H1 (cell line): Measurements from ENCODE around the gene SLC30A3. TPM values are rescaled to one million over a fixed set of nuclear protein-coding genes. Genes with fewer than 3 reads are reported as not detected.

ENCODE experiments used
- CTCF ChIA-PET: fragments of 300-600 bp; sonication (Branson Sonifier 250); formaldehyde crosslinking; loops from one replicate; lab custom pipeline; 2021; ENCODE audit not compliant: partially characterized antibody; lab: Charles Lee
- POLR2A ChIA-PET: fragments of 300-600 bp; sonication (Branson Sonifier 250); formaldehyde crosslinking; loops from one replicate; lab custom pipeline; 2021; ENCODE audit warnings: inconsistent platforms; ENCODE audit not compliant: partially characterized antibody; lab: Charles Lee
- DNase-seq, 2 experiments: peaks; one replicate each; pipeline versions ENCODE4 v3.0.0 to v3.0.0-alpha.2; 2010 to 2022; ENCODE audit warnings: low spot score in 2 of 2, low read depth in 1 of 2, mixed read lengths in 1 of 2
- FAIRE-seq: peaks from 2 replicates; lab custom pipeline; 2011; peaks lifted over from hg19 to GRCh38; lab: Jason Lieb, UNC
- H2AFZ ChIP-seq: 2 replicates; pipeline ENCODE4 v1.8.1; 2012; ENCODE audit warnings: low read length, inconsistent platforms
- H2AK5ac ChIP-seq: 2 replicates; pipeline ENCODE4 v1.6.1; 2013; ENCODE audit warnings: low read depth, low read length
- H2BK120ac ChIP-seq: replicated peaks from 2 replicates; pipeline ENCODE3; 2013; ENCODE audit warnings: low read depth, low read length, inconsistent platforms
- H2BK12ac ChIP-seq: 2 replicates; pipeline ENCODE4 v1.6.1; 2013; ENCODE audit warnings: low read depth, low read length
- H2BK15ac ChIP-seq: 2 replicates; pipeline ENCODE4 v1.6.1; 2013; ENCODE audit warnings: low read length
- H2BK20ac ChIP-seq: 2 replicates; pipeline ENCODE4 v1.6.1; 2013; ENCODE audit warnings: low read length
- H2BK5ac ChIP-seq: 2 replicates; pipeline ENCODE4 v1.6.1; 2013; ENCODE audit warnings: low read depth, low read length
- H3K14ac ChIP-seq: 2 replicates; pipeline ENCODE4 v1.6.1; 2013; ENCODE audit warnings: inconsistent platforms; ENCODE audit not compliant: insufficient read length
- H3K18ac ChIP-seq: 2 replicates; pipeline ENCODE4 v1.6.1; 2013; ENCODE audit warnings: low read length; ENCODE audit errors: extremely low read depth
- H3K23ac ChIP-seq: 2 replicates; pipeline ENCODE4 v1.6.1; 2013; ENCODE audit warnings: inconsistent platforms; ENCODE audit not compliant: insufficient read length
- H3K23me2 ChIP-seq: 2 replicates; pipeline ENCODE4 v1.6.1; 2013; ENCODE audit warnings: low read depth, low read length
- H3K27ac ChIP-seq: 2 replicates; pipeline ENCODE4 v1.6.1; 2011; ENCODE audit warnings: low read depth, low read length, inconsistent platforms
- H3K27me3 ChIP-seq, 4 experiments: replicated peaks in 1 of 4; 1 replicate in 1 of 4; 2 replicates in 3 of 4; pipeline versions ENCODE4 v1.6.1 to v1.8.1; 2011 to 2013; ENCODE audit warnings: low read length in 3 of 4, mild to moderate bottlenecking in 3 of 4, inconsistent platforms in 2 of 4, mixed read lengths in 2 of 4, moderate library complexity in 1 of 4; ENCODE audit not compliant: control insufficient read depth in 3 of 4, insufficient read depth in 3 of 4; ENCODE audit errors: extremely low read depth in 1 of 4
- H3K36me3 ChIP-seq, 4 experiments: 2 replicates each; pipeline versions ENCODE4 v1.6.1 to v1.8.1; 2011 to 2013; ENCODE audit warnings: mild to moderate bottlenecking in 4 of 4, low read length in 3 of 4, moderate library complexity in 2 of 4, control low read depth in 1 of 4, inconsistent platforms in 1 of 4; ENCODE audit not compliant: insufficient read depth in 4 of 4, control insufficient read depth in 2 of 4
- H3K4ac ChIP-seq: replicated peaks from 2 replicates; pipeline ENCODE3; 2013; ENCODE audit warnings: low read length, low read depth, mixed read lengths, inconsistent platforms; ENCODE audit not compliant: insufficient read length
- H3K4me1 ChIP-seq, 4 experiments: replicated peaks in 1 of 4; 1 replicate in 1 of 4; 2 replicates in 3 of 4; pipeline versions ENCODE4 v1.6.1 to v1.8.1; 2011 to 2013; ENCODE audit warnings: low read length in 3 of 4, inconsistent platforms in 2 of 4, mixed read lengths in 1 of 4; ENCODE audit not compliant: insufficient read depth in 4 of 4, control insufficient read depth in 3 of 4
- H3K4me2 ChIP-seq, 2 experiments: 2 replicates each; pipeline versions ENCODE4 v1.6.1 to v1.8.1; 2011 to 2013; ENCODE audit warnings: low read depth in 2 of 2, low read length in 2 of 2, control low read depth in 1 of 2, inconsistent platforms in 1 of 2, mild to moderate bottlenecking in 1 of 2; ENCODE audit not compliant: insufficient read depth in 1 of 2
- H3K4me3 ChIP-seq, 4 experiments: fragments of 200-600, 300-600 bp in 1 of 4; sonication (generic), shearing (Covaris generic), sonication (Bioruptor Twin) in 1 of 4; 2 replicates each; pipeline versions ENCODE4 v1.5.1 to v1.8.1; 2011 to 2016; ENCODE audit warnings: low read length in 4 of 4, low read depth in 3 of 4, control low read depth in 2 of 4, inconsistent platforms in 2 of 4, mild to moderate bottlenecking in 2 of 4, mixed read lengths in 1 of 4, moderate library complexity in 1 of 4; ENCODE audit not compliant: insufficient read depth in 2 of 4; ENCODE audit errors: extremely low read depth in 1 of 4
- H3K56ac ChIP-seq: replicated peaks from 2 replicates; pipeline ENCODE3; 2013; ENCODE audit warnings: low read depth, mild to moderate bottlenecking, mixed read lengths, low read length, inconsistent platforms; ENCODE audit not compliant: insufficient read length
- H3K79me1 ChIP-seq: 2 replicates; pipeline ENCODE4 v1.6.1; 2013; ENCODE audit warnings: low read depth, low read length, control low read depth
- H3K79me2 ChIP-seq, 2 experiments: 2 replicates each; pipeline versions ENCODE4 v1.6.1 to v1.8.1; 2012 to 2013; ENCODE audit warnings: low read length in 2 of 2, mild to moderate bottlenecking in 2 of 2, inconsistent platforms in 1 of 2; ENCODE audit not compliant: insufficient read depth in 2 of 2, control insufficient read depth in 1 of 2
- H3K9ac ChIP-seq, 4 experiments: replicated peaks in 1 of 4; 1 replicate in 1 of 4; 2 replicates in 3 of 4; pipeline versions ENCODE4 v1.6.1 to v1.8.1; 2011 to 2013; ENCODE audit warnings: low read depth in 3 of 4, low read length in 3 of 4, control low read depth in 2 of 4, mild to moderate bottlenecking in 2 of 4, moderate library complexity in 2 of 4, inconsistent platforms in 1 of 4; ENCODE audit errors: extremely low read depth in 1 of 4
- H3K9me3 ChIP-seq, 2 experiments: 2 replicates each; pipeline versions ENCODE4 v1.6.1 to v1.8.1; 2012 to 2013; ENCODE audit warnings: mild to moderate bottlenecking in 2 of 2, moderate library complexity in 2 of 2, control low read depth in 1 of 2, inconsistent platforms in 1 of 2, low read depth in 1 of 2, low read length in 1 of 2, mixed read lengths in 1 of 2; ENCODE audit not compliant: insufficient read depth in 2 of 2
- H4K20me1 ChIP-seq, 2 experiments: replicated peaks in 1 of 2; 2 replicates each; pipeline versions ENCODE3 to v1.8.1; 2011 to 2013; ENCODE audit warnings: inconsistent platforms in 2 of 2, low read length in 2 of 2, mild to moderate bottlenecking in 1 of 2; ENCODE audit not compliant: insufficient read depth in 2 of 2, control insufficient read depth in 1 of 2
- H4K5ac ChIP-seq: 2 replicates; pipeline ENCODE4 v1.6.1; 2013; ENCODE audit warnings: low read length, low read depth, mixed read lengths, inconsistent platforms; ENCODE audit not compliant: insufficient read length
- H4K8ac ChIP-seq: 2 replicates; pipeline ENCODE4 v1.8.0; 2013; ENCODE audit warnings: mild to moderate bottlenecking, moderate library complexity, low read length, inconsistent platforms; ENCODE audit not compliant: insufficient read depth; ENCODE audit errors: extremely low read depth
- H4K91ac ChIP-seq: replicated peaks from 2 replicates; pipeline ENCODE3; 2013; ENCODE audit warnings: low read length, mixed read lengths, inconsistent platforms; ENCODE audit not compliant: insufficient read length
- CEBPB ChIP-seq: IDR thresholded peaks from 2 replicates; pipeline ENCODE4 v1.6.1; 2012; ENCODE audit warnings: low read depth, low read length
- CHD1 ChIP-seq: IDR thresholded peaks from 2 replicates; pipeline ENCODE4 v1.6.1; 2012; ENCODE audit warnings: low read depth, low read length, improper control_type of control experiment
- EP300 ChIP-seq, 2 experiments: IDR thresholded peaks; 1 replicate in 1 of 2; 2 replicates in 1 of 2; pipeline ENCODE4 v1.6.1; 2011 to 2012; ENCODE audit warnings: low read depth in 2 of 2, low read length in 2 of 2, mild to moderate bottlenecking in 2 of 2, borderline replicate concordance in 1 of 2, inconsistent platforms in 1 of 2, moderate library complexity in 1 of 2
- SP1 ChIP-seq: IDR thresholded peaks from 2 replicates; pipeline ENCODE4 v1.6.1; 2011; ENCODE audit warnings: low read depth, low read length
- WGBS, 2 experiments: shearing (Covaris generic) in 1 of 2; methylation state at CpG; one replicate each; pipeline versions ENCODE4 v1.1.6 to v1.1.7; 2013 to 2015; ENCODE audit warnings: low lambda C conversion rate in 2 of 2, mixed read lengths in 2 of 2, inconsistent platforms in 1 of 2, low coverage in 1 of 2, missing lambda C conversion rate in 1 of 2; ENCODE audit not compliant: insufficient replicate concordance in 2 of 2, insufficient coverage in 1 of 2, insufficient read length in 1 of 2; ENCODE audit errors: extremely low coverage in 1 of 2, missing lambda C conversion rate in 1 of 2; 5-methylcytosine and 5-hydroxymethylcytosine counted together
- polyA plus RNA-seq, 7 experiments: library from polyadenylated mRNA; depleted of rRNA in 3 of 7; stranded (reverse) in 5 of 7; unstranded in 2 of 7; fragments of >200 nt in 5 of 7; fragments of 200-250 nt in 2 of 7; gene quantifications; 1 replicate in 5 of 7; 2 replicates in 1 of 7; 4 replicates in 1 of 7; pipeline versions ENCODE4 v1.2.1 to v1.2.3, GENCODE V29; 2011 to 2013; ENCODE audit warnings: missing spikeins in 2 of 7, mixed read lengths in 2 of 7
- total RNA-seq: library from RNA; stranded (reverse); fragmentation: NEBNext Ultra II Directional; extraction: Animal tissue kit (Norgen Biotek cat#: 25700); gene quantifications from 2 replicates; pipeline ENCODE4 v1.2.1, GENCODE V29; 2021

SLC30A3 gene
- total and polyA plus RNA-seq, 2 of the 8 experiments (the other 6 are each of a cell fraction or from before 2014, with no cell fraction given): 15.2 to 30.7 TPM

DNA sequence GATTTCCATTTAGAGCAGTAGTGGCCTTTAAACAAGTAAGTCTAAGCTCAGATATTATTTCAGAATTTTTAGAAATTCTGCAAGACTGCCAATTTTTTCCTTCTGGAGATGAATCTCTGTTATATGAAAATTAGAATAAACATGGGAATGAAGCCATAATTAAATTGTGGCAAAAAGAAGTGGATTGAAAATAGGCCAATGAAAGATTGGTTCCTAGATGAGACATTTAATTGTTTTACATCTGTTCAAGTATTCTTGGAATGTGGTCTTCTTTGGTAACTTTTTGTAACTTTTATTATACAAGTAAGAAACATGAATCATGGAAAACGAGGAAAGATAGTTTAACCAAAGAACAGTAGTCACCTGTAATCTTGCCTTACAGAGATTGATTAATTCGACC, 35.3 kb downstream of the SLC30A3 start:
- CTCF ChIA-PET: no interaction called here
- Histone ChIP-seq H3K27me3 (no peaks in the 10 kb centered on the region), H4K8ac (no peak overlapping the region), H3K9ac (no peak overlapping the region), H2BK15ac (no peak overlapping the region), H3K36me3 (peaks cover 47 to 88% (median 76%) of the 10 kb centered on the region in 4 experiments), H2BK120ac (no peak overlapping the region), H3K79me1 (no peaks in the 10 kb centered on the region), H3K14ac (no peak overlapping the region), H2AK5ac (no peak overlapping the region), H3K23ac (no peak overlapping the region), H2BK20ac (no peak overlapping the region), H3K56ac (no peak overlapping the region), H4K5ac (no peak overlapping the region), H2BK5ac (no peak overlapping the region), H3K18ac (no peak overlapping the region), H3K23me2 (no peaks in the 10 kb centered on the region), H3K4me3 (no peak overlapping the region), H2BK12ac (no peak overlapping the region), H4K91ac (no peak overlapping the region), H3K4ac (no peak overlapping the region), H3K9me3 (no peaks in the 10 kb centered on the region), H2AFZ (no peak overlapping the region), H3K79me2 (no peaks in the 10 kb centered on the region), H3K4me1 (no peaks in the 10 kb centered on the region), H3K4me2 (no peak overlapping the region), H3K27ac (no peak overlapping the region), H4K20me1 (peaks cover 2 to 12% of the 10 kb centered on the region in 2 experiments)
- POLR2A ChIA-PET: interaction anchor here (1.3 to 29.6 kb wide), 7 partner anchors 9 to 130 kb away, joined by 3 to 835 read pairs (median 8); partner anchors contain the start of genes ATRAID, CAD and SLC5A6
- no peak for FAIRE-seq
- no peak for DNase-seq
- WGBS, 2 experiments: 93% methylated on average over 2 of the region's 2 CpGs; no CpG with 5 or more reads in 1 of the 2 experiments
- no peak for TF ChIP-seq CEBPB
- TF ChIP-seq CHD1: no peak
- no peak for TF ChIP-seq SP1
- no peak for TF ChIP-seq EP300 (IDR thresholded peaks at IDR 0.05; ENCODE audit: borderline replicate concordance in 1 of 2, low read depth in 2 of 2, low read length in 2 of 2)
